Endothelial cell of umbilical vein (primary cell): ENCODE data around the gene ARPC1B. TPM values are rescaled to one million over a fixed set of nuclear protein-coding genes. Genes with fewer than 3 reads are reported as not detected.

Source experiments
- BruUV-seq: library from RNA; stranded (reverse); fragments of 400-500 nt; replicated peaks from 2 replicates; lab custom pipeline; 2021; lab: Mats Ljungman, UMichigan
- CTCF ChIA-PET: fragments of 300-600, 350-600 bp; sonication (Branson Sonifier 250); formaldehyde crosslinking; loops from one replicate; lab custom pipeline; 2021; ENCODE audit warnings: antibody characterized with exemption, inconsistent platforms; lab: Charles Lee
- POLR2A ChIA-PET: fragments of 300-600, 350-600 bp; sonication (Branson Sonifier 250); formaldehyde crosslinking; loops from one replicate; lab custom pipeline; 2021; ENCODE audit warnings: antibody characterized with exemption, inconsistent platforms; lab: Charles Lee
- DNase-seq: peaks from one replicate; pipeline ENCODE4 v3.0.0-alpha.2; 2011; ENCODE audit warnings: low read depth, low spot score
- FAIRE-seq: peaks from 2 replicates; lab custom pipeline; 2011; peaks lifted over from hg19 to GRCh38; lab: Jason Lieb, UNC
- H2AFZ ChIP-seq: 2 replicates; pipeline ENCODE4 v1.6.0; 2012; ENCODE audit warnings: low read depth, low read length, control low read depth, inconsistent platforms
- H3K27ac ChIP-seq: 2 replicates; pipeline ENCODE4 v1.5.1; 2011; ENCODE audit warnings: low read depth, mild to moderate bottlenecking, control low read depth, low read length, moderate library complexity; ENCODE audit not compliant: insufficient read depth
- H3K27me3 ChIP-seq, 2 experiments: 2 replicates each; pipeline versions ENCODE4 v1.6.0 to v1.6.1; 2011; ENCODE audit warnings: low read length in 2 of 2, mixed read lengths in 1 of 2; ENCODE audit not compliant: control insufficient read depth in 2 of 2, insufficient read depth in 2 of 2
- H3K36me3 ChIP-seq, 2 experiments: 2 replicates in 1 of 2; 3 replicates in 1 of 2; pipeline ENCODE4 v1.5.1; 2011; ENCODE audit warnings: low read length in 2 of 2, mild to moderate bottlenecking in 1 of 2, moderate library complexity in 1 of 2; ENCODE audit not compliant: control insufficient read depth in 2 of 2, insufficient read depth in 2 of 2; ENCODE audit errors: extremely low read depth in 1 of 2
- H3K4me1 ChIP-seq: 3 replicates; pipeline ENCODE4 v1.5.1; 2011; ENCODE audit warnings: mild to moderate bottlenecking, low read length; ENCODE audit not compliant: control insufficient read depth, insufficient read depth; ENCODE audit errors: extremely low read depth
- H3K4me2 ChIP-seq: 2 replicates; pipeline ENCODE4 v1.6.1; 2011; ENCODE audit warnings: low read length, control low read depth, mixed read lengths; ENCODE audit not compliant: insufficient read depth
- H3K4me3 ChIP-seq, 3 experiments: fragments of 200-600 bp in 1 of 3; sonication (generic), shearing (Covaris generic) in 1 of 3; replicated peaks in 1 of 3; 2 replicates each; pipeline ENCODE4 v1.5.1; 2011 to 2016; ENCODE audit warnings: control low read depth in 3 of 3, low read length in 3 of 3, mild to moderate bottlenecking in 2 of 3, inconsistent platforms in 1 of 3, low read depth in 1 of 3, moderate library complexity in 1 of 3; ENCODE audit not compliant: insufficient read depth in 1 of 3
- H3K79me2 ChIP-seq: 2 replicates; pipeline ENCODE4 v1.6.0; 2012; ENCODE audit warnings: low read length, inconsistent platforms; ENCODE audit not compliant: control insufficient read depth, insufficient read depth
- H3K9ac ChIP-seq: replicated peaks from 2 replicates; pipeline ENCODE3; 2011; ENCODE audit warnings: low read length, control low read depth; ENCODE audit not compliant: insufficient read depth; ENCODE audit errors: extremely low read depth
- H3K9me1 ChIP-seq: replicated peaks from 3 replicates; pipeline ENCODE4 v1.6.0; 2011; ENCODE audit warnings: mild to moderate bottlenecking, low read length; ENCODE audit not compliant: control insufficient read depth, insufficient read depth; ENCODE audit errors: extremely low read depth
- H3K9me3 ChIP-seq: replicated peaks from 2 replicates; pipeline ENCODE4 v1.5.1; 2012; ENCODE audit warnings: low read length, inconsistent platforms; ENCODE audit not compliant: control insufficient read depth, insufficient read depth
- H4K20me1 ChIP-seq: replicated peaks from 2 replicates; pipeline ENCODE3; 2011; ENCODE audit warnings: mild to moderate bottlenecking, low read length; ENCODE audit not compliant: control insufficient read depth, insufficient read depth; ENCODE audit errors: extremely low read depth
- CTCF ChIP-seq, 2 donors: IDR thresholded peaks; 1 replicate in 1 of 2; 2 replicates in 1 of 2; pipeline ENCODE4 v1.5.1; 2011; ENCODE audit warnings: low read length in 2 of 2, mild to moderate bottlenecking in 2 of 2, moderate library complexity in 2 of 2, control low read depth in 1 of 2, inconsistent platforms in 1 of 2, low read depth in 1 of 2; ENCODE audit not compliant: insufficient read depth in 1 of 2; ENCODE audit errors: extremely low read depth in 1 of 2
- EZH2 ChIP-seq: IDR thresholded peaks from 2 replicates; pipeline ENCODE4 v1.6.1; 2012; ENCODE audit warnings: borderline replicate concordance, low read depth, mild to moderate bottlenecking, moderate library complexity, low read length, inconsistent platforms; ENCODE audit not compliant: severe bottlenecking
- FOS ChIP-seq: IDR thresholded peaks from 2 replicates; pipeline ENCODE4 v1.6.1; 2011; ENCODE audit warnings: mild to moderate bottlenecking, low read length, moderate library complexity, borderline replicate concordance; ENCODE audit not compliant: insufficient read depth
- GATA2 ChIP-seq: IDR thresholded peaks from 2 replicates; pipeline ENCODE4 v1.7.0; 2011; ENCODE audit warnings: low read depth, mild to moderate bottlenecking, moderate library complexity, mixed read lengths, low read length; ENCODE audit not compliant: insufficient read length, insufficient read depth
- JUN ChIP-seq: IDR thresholded peaks from 2 replicates; pipeline ENCODE4 v1.6.1; 2011; ENCODE audit warnings: borderline replicate concordance, low read depth; ENCODE audit not compliant: insufficient read length, insufficient read depth
- MAX ChIP-seq: IDR thresholded peaks from 2 replicates; pipeline ENCODE4 v1.6.1; 2011; ENCODE audit not compliant: insufficient read depth, insufficient read length
- MYC ChIP-seq: IDR thresholded peaks from one replicate; pipeline ENCODE4 v1.6.1; 2011; ENCODE audit warnings: mild to moderate bottlenecking, low read depth, low read length
- POLR2A ChIP-seq: IDR thresholded peaks from 2 replicates; pipeline ENCODE4 v1.6.1; 2012; ENCODE audit warnings: low read depth, mild to moderate bottlenecking, control low read depth, low read length
- POLR2AphosphoS5 ChIP-seq: IDR thresholded peaks from 2 replicates; pipeline ENCODE4 v1.6.1; 2012; ENCODE audit warnings: low read depth, mild to moderate bottlenecking, control low read depth, low read length, moderate library complexity; ENCODE audit not compliant: insufficient read depth
- dilution Hi-C: fragments of 300-500 bp; cut with MboI; formaldehyde crosslinking; loops from one replicate; pipeline ENCODE4 v1.15.0; 2019; ENCODE audit warnings: low sequenced_read_pairs; ENCODE audit not compliant: extremely low pct_ligation_motif_present
- intact Hi-C: fragments of 100-400 bp; cut with micrococcal nuclease; formaldehyde crosslinking; loops from one replicate; pipeline ENCODE4 v1.10.0; 2022
- polyA plus RNA-seq, 4 experiments: library from polyadenylated mRNA; depleted of rRNA in 3 of 4; stranded (reverse) in 3 of 4; unstranded in 1 of 4; fragments of >200 nt; gene quantifications; 2 replicates each; pipeline versions ENCODE4 v1.2.1 to v1.2.3, GENCODE V29; 2011 to 2012; ENCODE audit warnings: missing spikeins in 1 of 4
- total RNA-seq: library from RNA; stranded (reverse); gene quantifications from 2 replicates; pipeline ENCODE4 v1.2.3, GENCODE V29; 2021

ARPC1B gene
- total and polyA plus RNA-seq, 2 donors (not counting 3 experiments of a cell fraction or from before 2014, with no cell fraction given) = 232 to 831 TPM

- H3K27ac ChIP-seq = peak overlapping the region; percentile 3
- DNase-seq (no peak), FAIRE-seq (peak; percentile 62)
- H3K4me3 ChIP-seq = peak overlapping the region; percentile 83 to 89 (median 88)
- dilution Hi-C loops = no loop called here
- H3K36me3 ChIP-seq = peaks cover 1 to 10% of the 10 kb centered on the region in 2 experiments
- no peaks in the 10 kb centered on the region for H4K20me1 ChIP-seq
- peak overlapping the region; percentile 74 for H3K4me2 ChIP-seq
- H3K27me3 ChIP-seq = no peaks in the 10 kb centered on the region
- H3K9ac ChIP-seq = peak overlapping the region; percentile 87
- no peaks in the 10 kb centered on the region for H3K9me1 ChIP-seq
- TF ChIP-seq FOS = no peak
- TF ChIP-seq MAX = no peak
- no peak for TF ChIP-seq CTCF (IDR thresholded peaks at IDR 0.05; ENCODE audit: extremely low read depth in 1 of 2, insufficient read depth in 1 of 2, low read depth in 1 of 2, low read length in 2 of 2)
- TF ChIP-seq GATA2 = no peak
- no peak for TF ChIP-seq MYC
- TF ChIP-seq POLR2A = no peak
- TF ChIP-seq POLR2AphosphoS5 = no peak
- TF ChIP-seq JUN = no peak
- TF ChIP-seq EZH2 = no peak
- no TSS peak for BruUV-seq
- peak overlapping the region; percentile 98 for H2AFZ ChIP-seq
- ChIA-PET CTCF (interaction anchor here (1.0 kb wide), 2 partner anchors 22 to 142 kb away, joined by 3 to 4 read pairs; no protein-coding TSS in a partner anchor), POLR2A (interaction anchor here (0.6 to 1.3 kb wide), 2 partner anchors 16 to 37 kb away, joined by 3 to 5 read pairs; no protein-coding TSS in a partner anchor)
- peaks cover 45% of the 10 kb centered on the region for H3K79me2 ChIP-seq
- H3K4me1 ChIP-seq = peaks cover 14% of the 10 kb centered on the region
- H3K9me3 ChIP-seq = no peaks in the 10 kb centered on the region
- intact Hi-C loops = no loop called here
These were observed 63.5 kb downstream of the ARPC1B start for GRCh38 chr7:99437946-99438572.
